DOHH2 (cell line): Measurements from ENCODE around the gene TEN1.
"Not testable (repeated sequence)": the region's sequence is repeated elsewhere in the genome, so short reads cannot be mapped to it uniquely, and the experiment has no call there.

Experiments used
- CTCF ChIP-seq: fragments of 200-600 bp; sonication (generic); IDR thresholded peaks from one replicate; pipeline ENCODE4 v1.5.1; 2014; ENCODE audit warnings: antibody characterized with exemption, mild to moderate bottlenecking, low read depth, low read length; ENCODE audit not compliant: poor library complexity, severe bottlenecking
- EZH2phosphoT487 ChIP-seq: fragments of 200-600 bp; sonication (generic); IDR thresholded peaks from 2 replicates; pipeline ENCODE4 v1.6.1; 2017; ENCODE audit warnings: borderline replicate concordance, mild to moderate bottlenecking, antibody characterized with exemption, low read length, moderate library complexity, mixed read lengths

GRCh38 chr17:76042868-76043267, 63.8 kb downstream of the TEN1 start:
- TF ChIP-seq CTCF, EZH2phosphoT487: not testable (repeated sequence)
